A549 (cell line): Measurements from ENCODE around the gene CYP8B1. TPM values are rescaled to one million over a fixed set of nuclear protein-coding genes. Genes with fewer than 3 reads are reported as not detected.

ENCODE experiments used
- ATAC-seq, 2 experiments: fragments of 200-7000 bp in 1 of 2; fragments of >200 bp in 1 of 2; cut with Nextera tagmentation in 1 of 2; cut with Tn5 transposase in 1 of 2; 3 replicates each; pipeline versions ENCODE4 v1.8.0 to v1.9.1; 2018 to 2020; ENCODE audit warnings: mild to moderate bottlenecking in 1 of 2, moderate library complexity in 1 of 2
- CTCF ChIA-PET: fragments of 300-600 bp; sonication (Branson Sonifier 250); formaldehyde crosslinking; extraction: SDS; loops from one replicate; lab custom pipeline; 2021; ENCODE audit warnings: antibody characterized with exemption, inconsistent platforms; lab: Yijun Ruan, JAX
- POLR2A ChIA-PET: fragments of 350-600 bp; formaldehyde crosslinking; extraction: SDS; loops from one replicate; lab custom pipeline; 2021; ENCODE audit warnings: antibody characterized with exemption, inconsistent platforms; lab: Yijun Ruan, JAX
- DNase-seq, 2 experiments: peaks; one replicate each; pipeline versions ENCODE4 v3.0.0 to v3.0.0-alpha.2; 2011 to 2016; ENCODE audit warnings: low read depth in 1 of 2, low spot score in 1 of 2
- FAIRE-seq: peaks from 2 replicates; lab custom pipeline; 2011; peaks lifted over from hg19 to GRCh38; lab: Jason Lieb, UNC
- H3K27ac ChIP-seq, 2 experiments: fragments of >200 bp; sonication (Bioruptor Twin); formaldehyde crosslinking; 3 replicates each; pipeline ENCODE4 v1.5.1; 2016 to 2017
- H3K4me1 ChIP-seq: fragments of >200 bp; sonication (Bioruptor Twin); formaldehyde crosslinking; 3 replicates; pipeline ENCODE4 v1.6.1; 2016
- H3K4me2 ChIP-seq: fragments of >200 bp; sonication (Bioruptor Twin); formaldehyde crosslinking; 3 replicates; pipeline ENCODE4 v1.6.1; 2016
- H3K4me3 ChIP-seq: fragments of >200 bp; sonication (Bioruptor Twin); formaldehyde crosslinking; 3 replicates; pipeline ENCODE4 v1.5.1; 2016
- H3K9me3 ChIP-seq: fragments of >200 bp; sonication (Bioruptor Twin); formaldehyde crosslinking; 3 replicates; pipeline ENCODE4 v1.6.1; 2016
- ATOH8 ChIP-seq: fragments of 250-450 bp; sonication (Bioruptor Pico); IDR thresholded peaks from 2 replicates; pipeline ENCODE4 v1.5.0; 2020; ENCODE audit warnings: low read depth, mild to moderate bottlenecking, moderate library complexity
- BHLHE40 ChIP-seq: IDR thresholded peaks from 2 replicates; pipeline ENCODE4 v1.6.1; 2012; ENCODE audit warnings: low read depth, low read length, inconsistent platforms
- CBX8 ChIP-seq: fragments of 200-600 bp; sonication (generic); IDR thresholded peaks from 2 replicates; pipeline ENCODE4 v1.6.1; 2016
- CEBPB ChIP-seq, 2 experiments: fragments of >200 bp in 1 of 2; sonication (Bioruptor Twin) in 1 of 2; formaldehyde crosslinking in 1 of 2; IDR thresholded peaks; 2 replicates each; pipeline ENCODE4 v1.6.1; 2012 to 2016
- CHD4 ChIP-seq: fragments of 200-600 bp; sonication (generic); IDR thresholded peaks from 2 replicates; pipeline ENCODE4 v1.6.1; 2016; ENCODE audit warnings: antibody characterized with exemption, mild to moderate bottlenecking, borderline replicate concordance
- EHF ChIP-seq: fragments of 250-450 bp; sonication (Bioruptor Pico); IDR thresholded peaks from 2 replicates; pipeline ENCODE4 v1.5.0; 2020; ENCODE audit warnings: mild to moderate bottlenecking
- ELK1 ChIP-seq: fragments of 150-350 bp; IDR thresholded peaks from 2 replicates; pipeline ENCODE4 v1.6.1; 2014; ENCODE audit warnings: low read depth, mild to moderate bottlenecking, low read length
- FOSL2 ChIP-seq, 2 experiments: fragments of 450-650 bp in 1 of 2; fragments of >200 bp in 1 of 2; sonication (Bioruptor Twin) in 1 of 2; formaldehyde crosslinking; IDR thresholded peaks; 2 replicates each; pipeline versions ENCODE4 v1.5.0 to v1.6.1; 2016 to 2020; ENCODE audit warnings: mild to moderate bottlenecking in 1 of 2, moderate library complexity in 1 of 2
- GATA3 ChIP-seq: IDR thresholded peaks from 2 replicates; pipeline ENCODE4 v1.6.1; 2012; ENCODE audit warnings: borderline replicate concordance
- HDAC2 ChIP-seq: fragments of 200-600 bp; sonication (generic); IDR thresholded peaks from 2 replicates; pipeline ENCODE4 v1.6.1; 2016
- HES2 ChIP-seq: fragments of >200 bp; sonication (Bioruptor Twin); formaldehyde crosslinking; IDR thresholded peaks from 2 replicates; pipeline ENCODE4 v1.6.1; 2016
- JUNB ChIP-seq: fragments of >200 bp; sonication (Bioruptor Twin); formaldehyde crosslinking; IDR thresholded peaks from 2 replicates; pipeline ENCODE4 v1.6.1; 2016
- KDM1A ChIP-seq: fragments of 200-600 bp; sonication (generic); IDR thresholded peaks from 2 replicates; pipeline ENCODE4 v1.6.1; 2016; ENCODE audit warnings: low read depth, mild to moderate bottlenecking
- MYC ChIP-seq: IDR thresholded peaks from 2 replicates; pipeline ENCODE4 v1.6.1; 2012; ENCODE audit warnings: mild to moderate bottlenecking, inconsistent platforms, low read length, improper control_type of control experiment, borderline replicate concordance
- NPAS2 ChIP-seq: fragments of 250-450 bp; sonication (Bioruptor Pico); IDR thresholded peaks from 2 replicates; pipeline ENCODE4 v1.8.0; 2022; ENCODE audit warnings: mild to moderate bottlenecking, moderate library complexity, borderline replicate concordance
- NR3C1 ChIP-seq: fragments of >200 bp; sonication (Bioruptor Twin); formaldehyde crosslinking; IDR thresholded peaks from 3 replicates; pipeline ENCODE4 v1.6.1; 2017
- POLR2AphosphoS2 ChIP-seq: conservative IDR thresholded peaks from 2 replicates; pipeline ENCODE4 v1.6.1; 2012; ENCODE audit warnings: low read length, improper control_type of control experiment, inconsistent platforms
- RAD21 ChIP-seq, 2 experiments: fragments of >200 bp in 1 of 2; sonication (Bioruptor Twin) in 1 of 2; formaldehyde crosslinking in 1 of 2; IDR thresholded peaks in 1 of 2; conservative IDR thresholded peaks in 1 of 2; 2 replicates in 1 of 2; 3 replicates in 1 of 2; pipeline ENCODE4 v1.6.1; 2012 to 2018; ENCODE audit warnings: inconsistent platforms in 1 of 2
- RARB ChIP-seq: fragments of 250-450 bp; sonication (Bioruptor Pico); IDR thresholded peaks from 2 replicates; pipeline ENCODE4 v1.8.0; 2021; ENCODE audit warnings: mild to moderate bottlenecking, moderate library complexity
- RCOR1 ChIP-seq: fragments of 150-350 bp; IDR thresholded peaks from 2 replicates; pipeline ENCODE4 v1.6.1; 2014; ENCODE audit warnings: antibody characterized with exemption, low read length, low read depth
- REST ChIP-seq: fragments of 200-600 bp; sonication (generic); IDR thresholded peaks from 2 replicates; pipeline ENCODE4 v1.6.1; 2016; ENCODE audit warnings: antibody characterized with exemption, mild to moderate bottlenecking, moderate library complexity
- SMC3 ChIP-seq: fragments of >200 bp; sonication (Bioruptor Twin); formaldehyde crosslinking; IDR thresholded peaks from 3 replicates; pipeline ENCODE4 v1.6.1; 2018; ENCODE audit warnings: inconsistent platforms
- SREBF2 ChIP-seq: fragments of 450-650 bp; IDR thresholded peaks from 2 replicates; pipeline ENCODE4 v1.6.1; 2014; ENCODE audit warnings: mild to moderate bottlenecking, moderate library complexity
- TP53 ChIP-seq: fragments of 250-450 bp; sonication (Bioruptor Pico); IDR thresholded peaks from 2 replicates; pipeline ENCODE4 v1.5.0; 2021; ENCODE audit warnings: mild to moderate bottlenecking, moderate library complexity
- USF2 ChIP-seq: fragments of 450-650 bp; IDR thresholded peaks from 2 replicates; pipeline ENCODE4 v1.6.1; 2014; ENCODE audit warnings: antibody characterized with exemption
- WGBS: methylation state at CpG from one replicate; pipeline ENCODE4 v1.1.6; 2017; ENCODE audit errors: missing lambda C conversion rate; 5-methylcytosine and 5-hydroxymethylcytosine counted together
- polyA plus RNA-seq, 4 experiments: library from polyadenylated mRNA; depleted of rRNA in 3 of 4; stranded (reverse); fragments of >200 nt; fragmentation: RNase III in 1 of 4; extraction: RNeasy Plus Mini Kit Qiagen cat#74134 plus additional on column Dnase treatment in 1 of 4; gene quantifications; 2 replicates in 3 of 4; 3 replicates in 1 of 4; pipeline ENCODE4 v1.2.3, GENCODE V29; 2011 to 2017
- TF ChIP-seq, protein P1 (sequence below): fragments of 250-450 bp; sonication (Bioruptor Pico); IDR thresholded peaks from 2 replicates; pipeline ENCODE4 v1.5.0; 2021; ENCODE audit warnings: mild to moderate bottlenecking, moderate library complexity, borderline replicate concordance
- TF ChIP-seq, protein P2 (sequence below): IDR thresholded peaks from 2 replicates; pipeline ENCODE4 v1.6.1; 2012

Gene CYP8B1
- polyA plus RNA-seq, 2 of the 4 experiments (the other 2 are of a cell fraction): not detected

DNA sequence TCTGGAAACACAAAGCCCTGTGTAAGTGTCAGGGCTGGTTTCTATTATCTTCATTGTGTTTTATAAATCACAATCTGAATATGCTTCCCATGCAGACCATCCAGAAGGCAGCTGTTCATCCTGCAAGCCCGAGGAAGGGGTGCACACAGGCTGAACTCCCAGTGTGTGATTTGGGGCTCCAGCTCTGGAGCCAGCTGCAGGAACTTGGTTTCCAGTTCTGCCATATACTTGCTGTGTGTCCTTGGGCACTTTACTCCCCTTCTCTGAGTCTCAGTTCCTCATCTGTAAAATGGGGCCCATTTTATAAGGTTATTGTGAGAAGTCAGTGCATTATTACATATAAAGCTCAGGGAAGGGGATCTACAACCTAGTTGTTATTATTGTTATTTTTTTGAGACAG is 22.6 kb downstream of the CYP8B1 start (continued):
- TF ChIP-seq RARB (CRISPR knock-in tag): no peak
- TF ChIP-seq CBX8: no peak
- TF ChIP-seq EHF (CRISPR knock-in tag): no peak
- TF ChIP-seq TP53 (CRISPR knock-in tag): no peak
- no peak for TF ChIP-seq NPAS2
- TF ChIP-seq HES2: no peak
- TF ChIP-seq, protein P1, sequence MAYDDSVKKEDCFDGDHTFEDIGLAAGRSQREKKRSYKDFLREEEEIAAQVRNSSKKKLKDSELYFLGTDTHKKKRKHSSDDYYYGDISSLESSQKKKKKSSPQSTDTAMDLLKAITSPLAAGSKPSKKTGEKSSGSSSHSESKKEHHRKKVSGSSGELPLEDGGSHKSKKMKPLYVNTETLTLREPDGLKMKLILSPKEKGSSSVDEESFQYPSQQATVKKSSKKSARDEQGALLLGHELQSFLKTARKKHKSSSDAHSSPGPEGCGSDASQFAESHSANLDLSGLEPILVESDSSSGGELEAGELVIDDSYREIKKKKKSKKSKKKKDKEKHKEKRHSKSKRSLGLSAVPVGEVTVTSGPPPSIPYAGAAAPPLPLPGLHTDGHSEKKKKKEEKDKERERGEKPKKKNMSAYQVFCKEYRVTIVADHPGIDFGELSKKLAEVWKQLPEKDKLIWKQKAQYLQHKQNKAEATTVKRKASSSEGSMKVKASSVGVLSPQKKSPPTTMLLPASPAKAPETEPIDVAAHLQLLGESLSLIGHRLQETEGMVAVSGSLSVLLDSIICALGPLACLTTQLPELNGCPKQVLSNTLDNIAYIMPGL: no peak
- no peak for TF ChIP-seq GATA3

DNA sequence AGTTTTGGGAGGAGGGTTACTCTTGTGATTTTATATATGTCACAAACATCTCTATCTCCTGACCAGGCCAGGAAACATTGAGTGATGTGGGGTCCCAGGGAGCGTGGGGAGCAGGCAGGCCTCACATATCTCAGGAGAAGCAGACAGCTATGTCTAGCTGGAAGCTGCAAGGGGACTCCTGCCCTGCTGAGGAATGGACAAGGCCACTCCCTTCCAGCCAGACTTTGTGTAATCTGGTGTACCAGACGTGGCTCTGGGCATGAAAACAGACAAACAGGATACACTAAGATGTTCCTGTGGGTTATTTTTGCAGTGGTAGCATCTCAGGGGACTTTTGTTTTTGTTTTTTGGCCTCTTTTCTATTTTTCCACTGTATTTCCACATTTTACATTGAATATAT is 23.2 kb downstream of the CYP8B1 start:
- 8% methylated on average over 2 of the region's 2 CpGs for WGBS
- ChIA-PET POLR2A (no interaction called here), CTCF (interaction anchor here (1.8 kb wide), 1 partner anchor 13 kb away, joined by 12 read pairs; no protein-coding TSS in a partner anchor)
- ATAC-seq (no peak), FAIRE-seq (no peak), DNase-seq (no peak)
- TF ChIP-seq SREBF2 (no peak), REST (no peak), NR3C1 (no peak), RAD21 (conservative IDR thresholded peaks at IDR 0.05 in 1 of 2, IDR thresholded peaks at IDR 0.05 in 1 of 2) (no peak), FOSL2 (IDR thresholded peaks at IDR 0.05) (no peak), FOSL2 (CRISPR knock-in tag; IDR thresholded peaks at IDR 0.05) (no peak), BHLHE40 (no peak), CEBPB (IDR thresholded peaks at IDR 0.05) (no peak), USF2 (no peak), JUNB (no peak), ATOH8 (CRISPR knock-in tag) (no peak), KDM1A (no peak), ELK1 (no peak), HDAC2 (no peak), RCOR1 (no peak), CHD4 (no peak), MYC (no peak), POLR2AphosphoS2 (no peak), SMC3 (no peak)
- TF ChIP-seq, protein P2, sequence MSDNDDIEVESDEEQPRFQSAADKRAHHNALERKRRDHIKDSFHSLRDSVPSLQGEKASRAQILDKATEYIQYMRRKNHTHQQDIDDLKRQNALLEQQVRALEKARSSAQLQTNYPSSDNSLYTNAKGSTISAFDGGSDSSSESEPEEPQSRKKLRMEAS: no peak
- no peak overlapping the region for H3K27ac ChIP-seq
- no peaks in the 10 kb centered on the region for H3K9me3 ChIP-seq
- no peak overlapping the region for H3K4me3 ChIP-seq
- no peaks in the 10 kb centered on the region for H3K4me1 ChIP-seq
- H3K4me2 ChIP-seq: no peak overlapping the region
